ENCODE data around the gene LMBRD2. TPM values are rescaled to one million over a fixed set of nuclear protein-coding genes. Genes with fewer than 3 reads are reported as not detected.

The LMBRD2 gene
- total RNA-seq, 1 donor from 2014 or later, result 9.9 TPM

DNA sequence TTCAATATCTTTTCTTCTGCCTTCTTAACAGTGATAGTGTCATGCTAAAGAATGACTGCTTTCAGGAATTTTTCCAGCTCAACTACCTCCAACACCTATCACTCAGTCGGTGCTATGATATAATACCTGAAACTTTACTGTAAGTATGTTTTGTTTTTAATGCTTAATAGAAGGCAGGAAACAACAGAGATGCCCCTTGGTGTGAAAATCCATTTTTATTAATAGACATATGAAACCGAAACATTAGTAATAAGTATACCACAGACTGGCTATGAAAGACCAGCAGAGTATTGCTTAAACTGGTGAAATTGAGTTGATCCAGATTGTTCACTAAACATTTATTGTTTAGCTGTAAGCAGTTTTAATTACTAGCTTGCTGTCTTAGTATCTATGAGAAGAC, 25.5 kb upstream of the LMBRD2 start:
- peaks cover 8% of the 10 kb centered on the region for H3K4me1 Mint-ChIP-seq (ENCODE audit: unreplicated experiment)
- TF ChIP-seq, protein P1, sequence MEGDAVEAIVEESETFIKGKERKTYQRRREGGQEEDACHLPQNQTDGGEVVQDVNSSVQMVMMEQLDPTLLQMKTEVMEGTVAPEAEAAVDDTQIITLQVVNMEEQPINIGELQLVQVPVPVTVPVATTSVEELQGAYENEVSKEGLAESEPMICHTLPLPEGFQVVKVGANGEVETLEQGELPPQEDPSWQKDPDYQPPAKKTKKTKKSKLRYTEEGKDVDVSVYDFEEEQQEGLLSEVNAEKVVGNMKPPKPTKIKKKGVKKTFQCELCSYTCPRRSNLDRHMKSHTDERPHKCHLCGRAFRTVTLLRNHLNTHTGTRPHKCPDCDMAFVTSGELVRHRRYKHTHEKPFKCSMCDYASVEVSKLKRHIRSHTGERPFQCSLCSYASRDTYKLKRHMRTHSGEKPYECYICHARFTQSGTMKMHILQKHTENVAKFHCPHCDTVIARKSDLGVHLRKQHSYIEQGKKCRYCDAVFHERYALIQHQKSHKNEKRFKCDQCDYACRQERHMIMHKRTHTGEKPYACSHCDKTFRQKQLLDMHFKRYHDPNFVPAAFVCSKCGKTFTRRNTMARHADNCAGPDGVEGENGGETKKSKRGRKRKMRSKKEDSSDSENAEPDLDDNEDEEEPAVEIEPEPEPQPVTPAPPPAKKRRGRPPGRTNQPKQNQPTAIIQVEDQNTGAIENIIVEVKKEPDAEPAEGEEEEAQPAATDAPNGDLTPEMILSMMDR (conservative IDR thresholded peaks at IDR 0.05), result no peak
- no peak for DNase-seq (ENCODE audit: extremely low spot score, unreplicated experiment)
- no peak overlapping the region for H3K27ac Mint-ChIP-seq
- peaks cover 28% of the 10 kb centered on the region for H3K36me3 Mint-ChIP-seq
- H3K9me3 Mint-ChIP-seq, result no peaks in the 10 kb centered on the region
- no peaks in the 10 kb centered on the region for H3K27me3 Mint-ChIP-seq
- no peak overlapping the region for H3K4me3 Mint-ChIP-seq

- Mint-ChIP-seq H3K4me3 (no peak overlapping the region), H3K36me3 (peaks cover 20% of the 10 kb centered on the region), H3K27me3 (no peaks in the 10 kb centered on the region), H3K27ac (no peak overlapping the region), H3K9me3 (no peaks in the 10 kb centered on the region), H3K4me1 (ENCODE audit: unreplicated experiment) (peaks cover 5% of the 10 kb centered on the region)
- no peak for DNase-seq (ENCODE audit: extremely low spot score, unreplicated experiment)
- TF ChIP-seq, protein P1 (conservative IDR thresholded peaks at IDR 0.05), result no peak
Observed at GRCh38 chr5:36175043-36175442, 23.4 kb upstream of the LMBRD2 start.

- Mint-ChIP-seq H3K27ac (no peak overlapping the region), H3K27me3 (no peaks in the 10 kb centered on the region)
Observed at GRCh38 chr5:36174119-36174518, 22.4 kb upstream of the LMBRD2 start.

DNA sequence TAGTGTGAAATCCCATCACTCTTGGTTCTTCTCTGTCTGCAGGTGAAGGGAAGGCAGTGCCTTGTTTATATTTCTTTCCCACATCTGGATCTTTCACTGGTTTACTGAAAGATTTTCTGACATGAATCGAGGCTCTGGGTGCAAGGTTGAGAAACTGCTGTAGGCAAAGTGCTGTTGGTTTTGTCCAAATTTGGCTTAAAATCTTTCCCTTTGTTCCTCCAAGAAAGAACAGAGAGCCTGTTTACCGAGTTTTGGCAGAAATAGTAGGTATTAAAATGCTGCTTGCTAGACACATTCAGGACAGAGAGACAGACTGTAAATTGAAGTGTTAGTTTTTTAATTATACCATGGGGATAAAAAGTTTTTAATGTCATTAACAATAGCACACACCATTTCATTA, 21.7 kb upstream of the LMBRD2 start:
- Mint-ChIP-seq H3K27me3 (no peaks in the 10 kb centered on the region), H3K36me3 (peaks cover 20% of the 10 kb centered on the region), H3K27ac (no peak overlapping the region), H3K9me3 (no peaks in the 10 kb centered on the region), H3K4me1 (ENCODE audit: unreplicated experiment) (peaks cover 5% of the 10 kb centered on the region), H3K4me3 (no peak overlapping the region)
- no peak for DNase-seq (ENCODE audit: extremely low spot score, unreplicated experiment)
- TF ChIP-seq, protein P1 (conservative IDR thresholded peaks at IDR 0.05), result no peak

More at GRCh38 chr5:36174119-36174518, 22.4 kb upstream of the LMBRD2 start:
- no peak for DNase-seq (ENCODE audit: extremely low spot score, unreplicated experiment)
- TF ChIP-seq, protein P1 (conservative IDR thresholded peaks at IDR 0.05), result no peak
- Mint-ChIP-seq H3K4me1 (ENCODE audit: unreplicated experiment) (peaks cover 5% of the 10 kb centered on the region), H3K4me3 (no peak overlapping the region), H3K36me3 (peaks cover 20% of the 10 kb centered on the region), H3K9me3 (no peaks in the 10 kb centered on the region)

DNA sequence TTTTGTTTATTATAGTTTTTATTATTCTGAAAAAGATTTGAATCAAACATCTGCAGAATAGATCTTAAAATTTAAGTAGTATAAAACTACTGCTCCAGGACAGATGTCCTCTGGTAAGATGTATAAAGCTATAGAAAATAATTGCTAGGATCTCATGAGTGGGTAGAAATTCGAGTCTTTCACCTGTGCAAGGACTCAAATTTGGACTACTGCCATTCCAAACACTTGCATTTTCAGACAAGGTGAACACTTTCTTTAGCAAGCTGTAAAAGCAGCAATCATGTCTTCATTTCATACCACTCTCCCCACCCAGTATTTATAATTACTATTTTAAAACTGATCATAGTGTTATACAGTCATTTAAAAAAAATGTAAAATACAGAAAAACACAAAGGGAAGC, 20.9 kb upstream of the LMBRD2 start:
- Mint-ChIP-seq H3K27ac (no peak overlapping the region), H3K9me3 (no peaks in the 10 kb centered on the region), H3K4me3 (no peak overlapping the region), H3K27me3 (no peaks in the 10 kb centered on the region), H3K36me3 (peaks cover 27% of the 10 kb centered on the region), H3K4me1 (ENCODE audit: unreplicated experiment) (no peaks in the 10 kb centered on the region)
- DNase-seq (ENCODE audit: extremely low spot score, unreplicated experiment), result no peak
- TF ChIP-seq, protein P1 (conservative IDR thresholded peaks at IDR 0.05), result no peak
